GM19239 (cell line): Measurements from ENCODE around the gene RAD54L2.
A peak's percentile ranks its signal among the peaks of the same experiment; 100 is the strongest.
"Not testable (repeated sequence)": the region's sequence is repeated elsewhere in the genome, so short reads cannot be mapped to it uniquely, and the experiment has no call there.

Source experiments
- DNase-seq: peaks from one replicate; pipeline ENCODE4 v3.0.0; 2011; ENCODE audit warnings: low spot score; ENCODE audit not compliant: insufficient read length
- FAIRE-seq: peaks from 2 replicates; lab custom pipeline; 2011; peaks lifted over from hg19 to GRCh38; lab: Jason Lieb, UNC

Gene RAD54L2

DNA sequence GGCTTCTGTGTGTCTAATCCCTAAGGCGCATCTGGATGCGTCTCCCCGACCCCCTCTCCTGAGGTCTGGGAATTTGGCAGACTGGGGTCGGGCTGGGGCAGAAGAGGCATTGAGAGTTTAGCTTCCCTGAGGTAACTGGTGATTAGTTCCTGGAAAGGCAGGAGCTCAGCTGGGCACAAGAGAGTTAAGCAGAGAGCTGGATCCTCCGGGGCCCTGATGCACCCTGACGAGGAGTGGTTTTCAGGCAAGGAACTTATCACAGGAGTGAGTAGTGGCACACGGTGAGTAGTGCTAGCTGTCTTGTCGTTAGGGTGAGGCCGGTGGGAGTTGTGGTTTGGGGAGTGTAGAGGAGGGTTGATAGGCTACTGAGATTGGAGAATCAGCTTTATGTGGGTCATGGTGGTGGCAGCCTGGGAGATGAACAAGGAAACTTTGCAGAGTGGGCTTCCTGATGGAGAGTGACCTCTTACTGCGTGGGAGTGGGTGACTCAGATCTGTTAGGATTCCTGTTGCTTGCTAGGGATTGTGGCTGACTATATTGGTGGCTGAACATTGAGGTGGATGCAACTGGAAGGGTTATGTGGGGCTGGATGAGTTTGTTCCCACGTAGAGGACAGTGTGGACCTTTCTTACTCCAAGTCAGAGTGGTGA is 897 bp downstream of the RAD54L2 start:
- DNase-seq (peak; percentile 48), FAIRE-seq (peak; percentile 37)

DNA sequence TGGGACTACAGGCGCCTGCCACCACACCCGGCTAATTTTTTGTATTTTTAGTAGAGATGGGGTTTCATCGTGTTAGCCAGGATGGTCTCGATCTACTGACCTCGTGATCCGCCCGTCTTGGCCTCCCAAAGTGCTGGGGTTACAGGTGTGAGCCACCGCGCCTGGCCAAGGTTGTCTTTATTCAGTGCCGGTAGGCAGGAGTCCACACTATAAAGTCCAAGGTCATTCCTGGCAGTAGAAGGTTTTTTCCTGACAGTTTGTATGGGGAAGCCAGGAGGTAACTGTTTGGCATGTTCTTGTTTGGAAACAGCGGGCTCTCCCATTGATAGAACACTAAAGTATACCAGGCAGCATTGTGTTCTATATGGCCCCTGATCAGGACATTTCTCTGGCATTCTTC is 4.1 kb downstream of the RAD54L2 start:
- not testable (repeated sequence) for DNase-seq, FAIRE-seq

DNA sequence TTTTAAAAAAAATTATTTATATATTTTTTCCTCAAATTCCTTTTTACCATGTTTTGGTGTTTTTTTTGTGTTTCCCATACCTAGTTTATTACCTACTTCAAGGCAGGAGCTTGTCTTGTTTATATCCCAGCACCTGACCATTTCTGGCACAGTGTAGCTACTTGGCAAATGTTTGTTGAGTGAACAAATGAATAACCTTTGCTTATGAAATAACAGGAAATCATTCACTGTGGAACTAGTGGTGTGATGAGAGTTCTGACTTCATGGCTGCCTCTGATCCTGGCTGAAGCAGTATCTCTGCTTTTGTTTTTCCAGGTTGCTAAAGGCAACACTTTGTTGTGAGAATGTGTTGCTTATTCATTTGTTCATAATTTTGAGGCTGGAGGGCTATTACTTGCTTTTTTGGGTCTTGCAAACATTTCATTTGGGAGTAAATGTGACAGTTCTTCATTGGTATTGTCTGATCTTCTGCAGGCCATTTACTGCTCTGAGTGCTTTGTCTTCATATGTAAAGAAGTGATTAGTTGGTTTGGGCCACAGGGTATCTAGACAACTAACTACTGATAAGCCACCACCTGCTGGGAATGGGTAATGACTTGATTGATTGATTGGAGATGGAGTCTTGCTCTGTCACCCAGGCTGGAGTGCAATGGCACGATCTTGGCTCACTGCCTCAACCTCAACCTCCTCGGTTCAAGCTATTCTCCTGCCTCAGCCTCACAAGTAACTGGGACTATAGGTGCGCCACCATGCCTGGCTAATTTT is 5.7 kb downstream of the RAD54L2 start:
- DNase-seq (no peak), FAIRE-seq (no peak)

DNA sequence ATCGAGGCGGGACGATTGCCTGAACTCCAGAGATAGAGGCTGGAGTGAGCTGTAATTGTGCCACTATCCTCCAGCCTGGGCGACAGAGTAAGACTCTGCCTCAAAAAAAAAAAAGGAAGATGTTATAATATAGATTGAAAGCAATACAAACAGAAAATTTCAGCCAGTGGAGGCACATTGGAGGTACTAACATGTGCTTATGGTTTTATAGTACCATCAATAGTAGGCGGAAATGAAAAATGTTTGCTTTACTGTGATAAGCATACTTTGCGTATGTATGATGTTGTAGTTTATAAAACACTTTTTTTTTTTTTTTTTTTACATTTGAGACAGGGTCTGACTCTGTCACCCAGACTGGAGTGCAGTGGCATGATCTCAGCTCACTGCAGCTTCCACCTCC is 8.8 kb downstream of the RAD54L2 start:
- DNase-seq (no peak), FAIRE-seq (no peak)

GRCh38 chr3:51549311-51549710 is 10.8 kb downstream of the RAD54L2 start:
- DNase-seq (no peak), FAIRE-seq (no peak)

GRCh38 chr3:51550080-51550819 is 11.7 kb downstream of the RAD54L2 start:
- FAIRE-seq (no peak), DNase-seq (no peak)

DNA sequence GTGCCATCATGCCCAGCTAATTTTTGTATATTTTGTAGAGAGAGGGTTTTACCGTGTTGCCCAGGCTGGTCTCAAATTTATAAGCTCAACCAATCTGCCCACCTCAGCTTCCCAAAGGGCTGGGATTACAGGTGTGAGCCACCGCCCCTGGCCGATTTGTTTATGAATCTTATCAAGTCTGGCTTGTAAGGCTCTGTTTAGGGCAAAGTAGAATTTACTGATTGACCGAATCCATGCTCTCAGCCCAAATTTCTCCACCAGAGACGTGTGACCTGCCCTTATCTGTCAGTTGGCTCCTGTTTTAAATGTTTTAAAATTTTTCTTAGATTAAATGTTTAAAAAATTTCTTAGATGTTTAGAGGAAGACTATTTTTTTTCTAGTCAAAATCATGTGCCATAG is 19.5 kb downstream of the RAD54L2 start:
- FAIRE-seq = no peak

GRCh38 chr3:51559411-51559888 is 20.9 kb downstream of the RAD54L2 start:
- FAIRE-seq = no peak
- DNase-seq = no peak

More for the DNA sequence above, 19.5 kb downstream of the RAD54L2 start:
- DNase-seq = no peak

- FAIRE-seq (no peak), DNase-seq (no peak)
These were observed 21.4 kb downstream of the RAD54L2 start for GRCh38 chr3:51559961-51560360.

GRCh38 chr3:51562403-51562802 is 23.9 kb downstream of the RAD54L2 start:
- not testable (repeated sequence) for FAIRE-seq, DNase-seq

GRCh38 chr3:51568036-51568435 is 29.5 kb downstream of the RAD54L2 start:
- DNase-seq (no peak), FAIRE-seq (no peak)

DNA sequence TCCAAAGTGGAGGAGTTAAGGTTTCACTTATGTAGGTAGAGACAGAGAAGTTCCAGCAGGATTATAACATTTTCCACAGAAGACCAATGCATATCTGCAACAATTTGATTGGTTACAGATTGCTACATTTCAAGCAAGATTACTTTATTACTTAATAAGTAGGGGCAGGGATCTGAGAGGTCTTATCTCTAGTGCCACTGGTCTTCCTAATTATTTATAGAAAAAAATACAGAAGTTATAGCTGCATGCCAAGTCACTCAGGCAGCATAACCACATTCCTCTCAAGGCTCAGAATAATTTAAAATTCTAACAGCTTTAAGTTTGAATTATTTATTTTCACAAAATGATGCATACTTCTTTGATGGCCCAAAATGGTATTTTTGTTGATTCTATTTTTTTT is 30.5 kb downstream of the RAD54L2 start:
- DNase-seq = no peak
- no peak for FAIRE-seq

DNA sequence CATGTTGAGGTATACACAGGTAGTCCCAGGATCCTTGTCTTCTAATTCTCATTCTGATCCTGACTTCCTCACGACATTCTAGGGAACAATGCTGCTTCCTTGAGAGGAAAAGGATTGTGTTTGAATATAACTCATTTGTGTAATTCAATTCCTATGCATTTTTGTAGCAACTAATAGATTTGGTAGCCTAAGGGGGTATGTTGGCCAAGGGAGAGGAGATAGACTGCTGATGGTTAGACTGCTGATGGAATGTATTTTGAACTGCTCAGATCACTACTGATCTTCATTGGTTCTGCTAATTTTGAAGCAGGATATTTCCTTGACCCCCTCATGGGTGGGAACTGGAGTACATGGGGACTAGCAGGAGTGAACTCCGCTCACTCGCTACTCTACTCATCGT is 39.7 kb downstream of the RAD54L2 start:
- DNase-seq = no peak
- no peak for FAIRE-seq

- DNase-seq (no peak), FAIRE-seq (no peak)
These were observed 41.9 kb downstream of the RAD54L2 start for GRCh38 chr3:51580418-51580817.

DNA sequence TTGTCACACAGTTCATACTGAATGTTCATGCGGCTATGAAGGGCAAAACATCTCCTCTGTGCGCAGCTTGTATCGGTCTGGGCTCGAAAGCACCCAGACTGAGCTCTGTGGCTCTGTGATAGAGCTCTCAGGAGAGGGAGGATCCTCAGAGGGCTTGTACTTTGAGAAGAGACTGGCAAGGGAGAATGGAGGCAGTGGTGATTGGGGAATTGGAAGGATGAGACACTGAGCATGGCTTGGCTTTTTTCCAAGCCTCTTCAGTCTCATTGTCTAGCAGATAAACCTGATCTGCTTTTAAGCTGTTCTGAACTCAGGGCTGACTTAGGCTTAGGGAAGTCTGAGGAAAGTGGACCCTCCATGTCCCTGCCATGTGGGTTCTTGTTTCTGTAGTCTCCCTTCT is 43.0 kb downstream of the RAD54L2 start:
- DNase-seq (no peak), FAIRE-seq (no peak)

DNA sequence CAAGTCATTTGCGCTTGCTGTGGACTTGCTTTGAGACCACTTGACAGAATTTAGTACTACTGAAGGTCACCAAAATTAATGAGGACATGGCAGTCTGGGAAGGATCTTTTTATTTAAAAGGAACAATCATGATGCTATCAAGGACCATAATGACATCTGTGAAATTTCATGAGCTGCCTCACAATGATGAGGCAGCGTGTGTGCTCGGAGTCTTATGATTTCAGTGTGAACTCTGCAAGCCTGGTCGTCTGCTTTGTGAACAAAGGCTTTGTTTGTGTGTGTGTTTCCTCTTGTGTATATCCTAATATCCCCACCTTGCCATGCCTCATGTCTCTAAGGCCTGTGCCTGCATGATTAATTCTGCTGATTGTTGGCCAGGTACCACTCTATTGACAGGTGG is 46.7 kb downstream of the RAD54L2 start:
- DNase-seq (no peak), FAIRE-seq (no peak)

DNA sequence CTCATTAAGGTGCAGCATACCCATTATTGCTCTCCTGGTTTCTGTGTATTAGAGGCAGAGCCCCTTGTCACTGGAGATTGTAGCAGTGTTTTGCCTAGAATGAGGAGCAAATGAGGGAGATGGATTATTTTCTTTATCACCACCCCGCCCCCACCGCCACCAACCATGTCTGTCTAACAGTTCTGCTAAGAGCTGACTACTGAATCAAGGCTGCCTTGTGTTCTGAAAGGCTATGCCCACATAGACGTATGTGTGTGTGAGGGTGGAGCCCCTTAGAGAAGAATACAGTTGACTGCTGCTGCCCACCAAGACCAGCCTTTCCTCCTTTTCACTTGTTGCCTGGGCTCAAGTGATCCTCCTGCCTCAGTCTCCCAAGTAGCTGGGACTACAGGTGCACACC is 47.4 kb downstream of the RAD54L2 start:
- DNase-seq (no peak), FAIRE-seq (no peak)
